Panc1 (cell line): ENCODE data around the gene IL12RB2. TPM values are rescaled to one million over a fixed set of nuclear protein-coding genes. Genes with fewer than 3 reads are reported as not detected.

ENCODE experiments used
- ATAC-seq: fragments of 200-7000 bp; cut with Tn5 transposase; 2 replicates; pipeline ENCODE4 v1.9.1; 2020; ENCODE audit warnings: mild to moderate bottlenecking, moderate library complexity
- BruUV-seq: library from RNA; stranded (reverse); fragments of 400-500 nt; replicated peaks from 2 replicates; lab custom pipeline; 2021; lab: Mats Ljungman, UMichigan
- CTCF ChIA-PET: fragments of 300-600 bp; sonication (Branson Sonifier 250); formaldehyde crosslinking; loops from one replicate; lab custom pipeline; 2022; ENCODE audit warnings: antibody characterized with exemption; lab: Charles Lee
- POLR2A ChIA-PET: fragments of 300-600 bp; sonication (Branson Sonifier 250); formaldehyde crosslinking; loops from one replicate; lab custom pipeline; 2022; ENCODE audit warnings: antibody characterized with exemption; lab: Charles Lee
- DNase-seq: peaks from one replicate; pipeline ENCODE4 v3.0.0-alpha.2; 2010; ENCODE audit warnings: low read depth, low spot score
- H3K27ac ChIP-seq: 2 replicates; pipeline ENCODE4 v1.5.1; 2011; ENCODE audit warnings: mild to moderate bottlenecking, low read length, inconsistent platforms
- H3K27me3 ChIP-seq: fragments of 200-500 bp; sonication (Bioruptor generic); 2 replicates; pipeline ENCODE4 v1.6.0; 2014; ENCODE audit warnings: low read length, inconsistent platforms; ENCODE audit not compliant: control insufficient read depth, insufficient read depth
- H3K36me3 ChIP-seq: fragments of 200-500 bp; sonication (Bioruptor generic); 2 replicates; pipeline ENCODE4 v1.5.1; 2014; ENCODE audit warnings: inconsistent platforms, mild to moderate bottlenecking, low read length, moderate library complexity; ENCODE audit not compliant: control insufficient read depth, insufficient read depth
- H3K4me1 ChIP-seq: 2 replicates; pipeline ENCODE4 v1.5.1; 2011; ENCODE audit warnings: inconsistent platforms, mild to moderate bottlenecking, low read length, moderate library complexity; ENCODE audit not compliant: control insufficient read depth, insufficient read depth
- H3K4me3 ChIP-seq, 2 experiments: 2 replicates each; pipeline ENCODE4 v1.5.1; 2011 to 2012; ENCODE audit warnings: low read depth in 2 of 2, low read length in 2 of 2, mild to moderate bottlenecking in 2 of 2, inconsistent platforms in 1 of 2, moderate library complexity in 1 of 2
- H3K9me3 ChIP-seq: fragments of 200-500 bp; sonication (Bioruptor generic); 2 replicates; pipeline ENCODE4 v1.5.1; 2014; ENCODE audit warnings: low read depth, mild to moderate bottlenecking, inconsistent platforms, low read length, moderate library complexity; ENCODE audit not compliant: control insufficient read depth, insufficient read depth
- POLR2AphosphoS5 ChIP-seq: IDR thresholded peaks from 2 replicates; pipeline ENCODE4 v1.6.1; 2012; ENCODE audit warnings: mild to moderate bottlenecking, low read depth, low read length, moderate library complexity
- SIN3A ChIP-seq: IDR thresholded peaks from 2 replicates; pipeline ENCODE4 v1.6.1; 2012; ENCODE audit warnings: low read depth, mild to moderate bottlenecking, low read length, moderate library complexity, borderline replicate concordance; ENCODE audit not compliant: insufficient read depth
- TCF7L2 ChIP-seq: IDR thresholded peaks from 2 replicates; pipeline ENCODE4 v1.6.1; 2011; ENCODE audit warnings: mild to moderate bottlenecking, low read depth, low read length, inconsistent platforms
- in situ Hi-C: cut with HindIII; loops from 2 replicates; pipeline ENCODE4 v1.10.0; 2016; ENCODE audit warnings: low sequenced_read_pairs, low pct_unique_long_range_greater_than_20kb
- intact Hi-C: fragments of 100-400 bp; cut with micrococcal nuclease; formaldehyde crosslinking; loops from one replicate; pipeline ENCODE4 v1.10.0; 2022; ENCODE audit not compliant: unreplicated experiment
- total RNA-seq: library from RNA; stranded (reverse); gene quantifications from one replicate; pipeline ENCODE4 v1.2.1, GENCODE V29; 2021; ENCODE audit not compliant: unreplicated experiment
- TF ChIP-seq, protein P1 (sequence below), 2 experiments: IDR thresholded peaks; 2 replicates each; pipeline ENCODE4 v1.6.1; 2011 to 2012; ENCODE audit warnings: low read depth in 2 of 2, control low read depth in 1 of 2, low read length in 1 of 2, mild to moderate bottlenecking in 1 of 2, moderate library complexity in 1 of 2; ENCODE audit not compliant: insufficient read depth in 1 of 2
- TF ChIP-seq, protein P2 (sequence below): fragments of 450-650 bp; IDR thresholded peaks from 2 replicates; pipeline ENCODE4 v1.5.1; 2017; ENCODE audit warnings: mild to moderate bottlenecking

The IL12RB2 gene
- total RNA-seq, 1 experiment from 2014 or later, result 0.26 TPM

DNA sequence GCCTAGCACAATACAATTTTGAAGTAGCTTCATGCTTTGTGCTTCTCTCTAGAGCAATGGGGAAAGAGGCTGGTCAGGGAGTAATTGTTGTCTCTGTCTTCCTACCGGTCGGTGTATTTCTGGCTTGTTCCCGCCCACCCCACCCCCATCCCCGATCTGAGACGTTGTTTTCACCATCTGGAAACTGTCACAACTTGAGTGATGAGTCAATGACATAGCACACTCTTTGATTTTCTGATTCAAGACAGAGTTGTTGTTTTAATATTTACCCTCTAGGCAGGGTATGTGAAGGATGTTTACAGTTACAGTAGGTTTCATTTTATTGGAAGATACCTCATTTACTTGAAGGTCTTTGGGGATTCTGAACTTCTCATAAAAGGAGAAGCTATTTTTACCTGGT is 7.0 kb downstream of the IL12RB2 start:
- ATAC-seq (no peak), DNase-seq (no peak)
- POLR2A ChIA-PET, result no interaction called here
- Histone ChIP-seq H3K4me1 (no peaks in the 10 kb centered on the region), H3K36me3 (no peaks in the 10 kb centered on the region), H3K27me3 (peaks cover 43% of the 10 kb centered on the region), H3K4me3 (no peak overlapping the region), H3K27ac (no peak overlapping the region), H3K9me3 (no peaks in the 10 kb centered on the region)
- no TSS peak for BruUV-seq
- in situ Hi-C loops, result no loop called here
- intact Hi-C loops, result no loop called here
- TF ChIP-seq TCF7L2 (no peak), SIN3A (no peak), POLR2AphosphoS5 (no peak)
- TF ChIP-seq, protein P1, sequence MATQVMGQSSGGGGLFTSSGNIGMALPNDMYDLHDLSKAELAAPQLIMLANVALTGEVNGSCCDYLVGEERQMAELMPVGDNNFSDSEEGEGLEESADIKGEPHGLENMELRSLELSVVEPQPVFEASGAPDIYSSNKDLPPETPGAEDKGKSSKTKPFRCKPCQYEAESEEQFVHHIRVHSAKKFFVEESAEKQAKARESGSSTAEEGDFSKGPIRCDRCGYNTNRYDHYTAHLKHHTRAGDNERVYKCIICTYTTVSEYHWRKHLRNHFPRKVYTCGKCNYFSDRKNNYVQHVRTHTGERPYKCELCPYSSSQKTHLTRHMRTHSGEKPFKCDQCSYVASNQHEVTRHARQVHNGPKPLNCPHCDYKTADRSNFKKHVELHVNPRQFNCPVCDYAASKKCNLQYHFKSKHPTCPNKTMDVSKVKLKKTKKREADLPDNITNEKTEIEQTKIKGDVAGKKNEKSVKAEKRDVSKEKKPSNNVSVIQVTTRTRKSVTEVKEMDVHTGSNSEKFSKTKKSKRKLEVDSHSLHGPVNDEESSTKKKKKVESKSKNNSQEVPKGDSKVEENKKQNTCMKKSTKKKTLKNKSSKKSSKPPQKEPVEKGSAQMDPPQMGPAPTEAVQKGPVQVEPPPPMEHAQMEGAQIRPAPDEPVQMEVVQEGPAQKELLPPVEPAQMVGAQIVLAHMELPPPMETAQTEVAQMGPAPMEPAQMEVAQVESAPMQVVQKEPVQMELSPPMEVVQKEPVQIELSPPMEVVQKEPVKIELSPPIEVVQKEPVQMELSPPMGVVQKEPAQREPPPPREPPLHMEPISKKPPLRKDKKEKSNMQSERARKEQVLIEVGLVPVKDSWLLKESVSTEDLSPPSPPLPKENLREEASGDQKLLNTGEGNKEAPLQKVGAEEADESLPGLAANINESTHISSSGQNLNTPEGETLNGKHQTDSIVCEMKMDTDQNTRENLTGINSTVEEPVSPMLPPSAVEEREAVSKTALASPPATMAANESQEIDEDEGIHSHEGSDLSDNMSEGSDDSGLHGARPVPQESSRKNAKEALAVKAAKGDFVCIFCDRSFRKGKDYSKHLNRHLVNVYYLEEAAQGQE (IDR thresholded peaks at IDR 0.05; ENCODE audit: insufficient read depth in 1 of 2, low read depth in 2 of 2, low read length in 1 of 2), result no peak
- TF ChIP-seq, protein P2, sequence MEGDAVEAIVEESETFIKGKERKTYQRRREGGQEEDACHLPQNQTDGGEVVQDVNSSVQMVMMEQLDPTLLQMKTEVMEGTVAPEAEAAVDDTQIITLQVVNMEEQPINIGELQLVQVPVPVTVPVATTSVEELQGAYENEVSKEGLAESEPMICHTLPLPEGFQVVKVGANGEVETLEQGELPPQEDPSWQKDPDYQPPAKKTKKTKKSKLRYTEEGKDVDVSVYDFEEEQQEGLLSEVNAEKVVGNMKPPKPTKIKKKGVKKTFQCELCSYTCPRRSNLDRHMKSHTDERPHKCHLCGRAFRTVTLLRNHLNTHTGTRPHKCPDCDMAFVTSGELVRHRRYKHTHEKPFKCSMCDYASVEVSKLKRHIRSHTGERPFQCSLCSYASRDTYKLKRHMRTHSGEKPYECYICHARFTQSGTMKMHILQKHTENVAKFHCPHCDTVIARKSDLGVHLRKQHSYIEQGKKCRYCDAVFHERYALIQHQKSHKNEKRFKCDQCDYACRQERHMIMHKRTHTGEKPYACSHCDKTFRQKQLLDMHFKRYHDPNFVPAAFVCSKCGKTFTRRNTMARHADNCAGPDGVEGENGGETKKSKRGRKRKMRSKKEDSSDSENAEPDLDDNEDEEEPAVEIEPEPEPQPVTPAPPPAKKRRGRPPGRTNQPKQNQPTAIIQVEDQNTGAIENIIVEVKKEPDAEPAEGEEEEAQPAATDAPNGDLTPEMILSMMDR, result no peak
- CTCF ChIA-PET, result no interaction called here

DNA sequence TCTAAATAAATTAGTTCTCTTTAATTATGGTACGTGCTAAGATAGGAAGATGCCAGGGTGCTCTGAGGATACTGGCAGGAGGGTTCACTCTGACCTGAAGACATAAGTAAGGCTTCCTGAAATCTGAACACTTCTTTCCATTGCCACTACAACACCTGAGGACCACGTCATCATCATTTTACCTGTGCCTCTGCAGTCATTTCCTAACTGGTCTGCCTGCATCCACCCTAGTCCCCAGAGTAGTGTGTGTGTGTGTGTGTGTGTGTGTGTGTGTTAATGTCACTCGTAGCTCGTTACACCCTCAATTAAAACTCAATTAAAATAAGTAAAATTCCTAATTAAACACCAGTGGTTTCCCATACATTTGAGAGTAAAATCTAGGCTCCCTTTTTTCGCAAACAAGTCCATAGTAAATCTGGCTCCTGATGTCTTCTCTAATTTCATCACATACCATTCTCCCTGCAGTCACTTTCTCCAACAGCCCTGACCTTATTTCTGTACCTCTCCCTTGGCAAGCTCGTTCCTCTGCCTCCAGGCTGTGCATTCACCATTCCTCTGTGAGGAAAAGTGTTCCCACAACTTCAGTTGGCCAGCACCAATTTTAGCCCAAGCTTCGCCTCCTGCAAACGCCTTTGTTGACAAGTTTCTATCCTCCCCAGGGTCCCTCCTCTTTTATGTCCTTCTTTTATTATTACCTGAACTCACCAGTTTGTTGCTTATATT is 8.7 kb downstream of the IL12RB2 start:
- TF ChIP-seq, protein P1 (IDR thresholded peaks at IDR 0.05; ENCODE audit: insufficient read depth in 1 of 2, low read depth in 2 of 2, low read length in 1 of 2), result no peak
- no peak for TF ChIP-seq POLR2AphosphoS5
- no peak for TF ChIP-seq SIN3A
- TF ChIP-seq, protein P2, result no peak
- no peak for TF ChIP-seq TCF7L2
- ATAC-seq, result no peak
- POLR2A ChIA-PET, result no interaction called here
- no peak overlapping the region for H3K4me3 ChIP-seq
- H3K4me1 ChIP-seq, result no peaks in the 10 kb centered on the region
- H3K27me3 ChIP-seq, result peaks cover 45% of the 10 kb centered on the region
- H3K9me3 ChIP-seq, result no peaks in the 10 kb centered on the region
- H3K27ac ChIP-seq, result no peak overlapping the region
- no peak for DNase-seq
- CTCF ChIA-PET, result no interaction called here
- intact Hi-C loops (no loop called here), in situ Hi-C loops (no loop called here)
- BruUV-seq, result no TSS peak
- H3K36me3 ChIP-seq, result no peaks in the 10 kb centered on the region
